HepG2 (cell line): ENCODE measurements around the gene KRT73.

Experiments used
- FOXK2 ChIP-seq: fragments of 450-650 bp; IDR thresholded peaks from 2 replicates; pipeline ENCODE4 v1.6.1; 2016
- SMAD1 ChIP-seq: sonication (generic); formaldehyde crosslinking; IDR thresholded peaks from 2 replicates; pipeline ENCODE4 v1.4.0; 2020; ENCODE audit warnings: missing genetic modification reagents, low read depth, mild to moderate bottlenecking, borderline replicate concordance
- TF ChIP-seq, protein P1 (sequence below): IDR thresholded peaks from 2 replicates; pipeline ENCODE4 v1.6.1; 2016; ENCODE audit warnings: missing compliant biosample characterization, missing genetic modification reagents, borderline replicate concordance

DNA sequence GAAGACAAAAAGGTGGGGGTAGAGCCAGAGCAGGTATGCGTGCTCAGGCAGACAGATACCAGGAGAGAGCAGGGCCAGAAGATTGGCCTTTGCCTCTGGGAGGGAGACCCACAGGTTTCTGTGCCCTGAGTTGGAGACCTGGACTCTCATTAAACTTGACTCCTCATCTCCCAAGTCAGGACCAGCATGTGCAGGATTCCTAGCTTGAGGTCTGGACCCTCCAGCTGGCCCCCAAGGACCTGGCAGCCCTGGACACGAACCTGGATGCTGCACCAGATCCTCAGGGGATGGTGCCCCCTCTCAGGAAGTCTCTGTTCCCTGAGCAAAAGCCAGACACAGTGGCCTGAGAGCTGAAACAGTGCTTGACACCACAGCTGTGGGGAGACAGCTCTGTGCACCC is 10.5 kb upstream of the KRT73 start:
- TF ChIP-seq, protein P1, sequence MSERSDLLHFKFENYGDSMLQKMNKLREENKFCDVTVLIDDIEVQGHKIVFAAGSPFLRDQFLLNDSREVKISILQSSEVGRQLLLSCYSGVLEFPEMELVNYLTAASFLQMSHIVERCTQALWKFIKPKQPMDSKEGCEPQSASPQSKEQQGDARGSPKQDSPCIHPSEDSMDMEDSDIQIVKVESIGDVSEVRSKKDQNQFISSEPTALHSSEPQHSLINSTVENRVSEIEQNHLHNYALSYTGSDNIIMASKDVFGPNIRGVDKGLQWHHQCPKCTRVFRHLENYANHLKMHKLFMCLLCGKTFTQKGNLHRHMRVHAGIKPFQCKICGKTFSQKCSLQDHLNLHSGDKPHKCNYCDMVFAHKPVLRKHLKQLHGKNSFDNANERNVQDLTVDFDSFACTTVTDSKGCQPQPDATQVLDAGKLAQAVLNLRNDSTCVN (CRISPR knock-in tag): no peak
- TF ChIP-seq FOXK2: no peak
- TF ChIP-seq SMAD1: no peak
